GM10266 (cell line): ENCODE data around the gene RSRC1.

Experiments used
- DNase-seq: peaks from one replicate; pipeline ENCODE4 v3.0.0; 2012; ENCODE audit errors: extremely low spot score
- TF ChIP-seq, protein P1 (sequence below): IDR thresholded peaks from 2 replicates; pipeline ENCODE4 v1.5.1; 2012; ENCODE audit warnings: mild to moderate bottlenecking, low read depth; ENCODE audit not compliant: control insufficient read depth, insufficient read depth; ENCODE audit errors: missing control alignments

RSRC1 gene

GRCh38 chr3:158165730-158166129 is 55.8 kb downstream of the RSRC1 start:
- no peak for DNase-seq
- TF ChIP-seq, protein P1, sequence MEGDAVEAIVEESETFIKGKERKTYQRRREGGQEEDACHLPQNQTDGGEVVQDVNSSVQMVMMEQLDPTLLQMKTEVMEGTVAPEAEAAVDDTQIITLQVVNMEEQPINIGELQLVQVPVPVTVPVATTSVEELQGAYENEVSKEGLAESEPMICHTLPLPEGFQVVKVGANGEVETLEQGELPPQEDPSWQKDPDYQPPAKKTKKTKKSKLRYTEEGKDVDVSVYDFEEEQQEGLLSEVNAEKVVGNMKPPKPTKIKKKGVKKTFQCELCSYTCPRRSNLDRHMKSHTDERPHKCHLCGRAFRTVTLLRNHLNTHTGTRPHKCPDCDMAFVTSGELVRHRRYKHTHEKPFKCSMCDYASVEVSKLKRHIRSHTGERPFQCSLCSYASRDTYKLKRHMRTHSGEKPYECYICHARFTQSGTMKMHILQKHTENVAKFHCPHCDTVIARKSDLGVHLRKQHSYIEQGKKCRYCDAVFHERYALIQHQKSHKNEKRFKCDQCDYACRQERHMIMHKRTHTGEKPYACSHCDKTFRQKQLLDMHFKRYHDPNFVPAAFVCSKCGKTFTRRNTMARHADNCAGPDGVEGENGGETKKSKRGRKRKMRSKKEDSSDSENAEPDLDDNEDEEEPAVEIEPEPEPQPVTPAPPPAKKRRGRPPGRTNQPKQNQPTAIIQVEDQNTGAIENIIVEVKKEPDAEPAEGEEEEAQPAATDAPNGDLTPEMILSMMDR, result no peak

GRCh38 chr3:158166223-158166622 is 56.3 kb downstream of the RSRC1 start:
- TF ChIP-seq, protein P1, result no peak
- DNase-seq, result no peak

GRCh38 chr3:158167737-158168557 is 58.1 kb downstream of the RSRC1 start:
- DNase-seq, result no peak
- TF ChIP-seq, protein P1, result no peak

DNA sequence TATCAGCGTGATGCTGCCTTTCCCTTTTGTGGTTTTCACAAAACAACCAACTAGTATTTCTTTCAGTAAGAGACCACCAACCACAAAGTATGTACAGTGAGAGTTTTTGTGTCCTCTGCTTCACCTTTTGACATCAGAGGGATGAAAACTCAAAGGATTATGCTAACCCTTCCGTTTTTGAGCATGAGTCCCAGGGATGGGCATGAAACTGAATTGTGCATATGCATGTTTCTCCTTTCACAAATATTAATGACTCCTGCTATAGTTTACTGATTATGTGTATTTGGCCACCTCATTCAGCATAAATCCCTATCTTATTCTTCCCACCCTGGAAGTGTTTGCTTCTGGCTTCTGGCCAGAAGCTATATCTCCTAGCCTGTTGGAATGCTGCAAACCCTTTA is 59.2 kb downstream of the RSRC1 start:
- no peak for DNase-seq
- TF ChIP-seq, protein P1, result no peak

DNA sequence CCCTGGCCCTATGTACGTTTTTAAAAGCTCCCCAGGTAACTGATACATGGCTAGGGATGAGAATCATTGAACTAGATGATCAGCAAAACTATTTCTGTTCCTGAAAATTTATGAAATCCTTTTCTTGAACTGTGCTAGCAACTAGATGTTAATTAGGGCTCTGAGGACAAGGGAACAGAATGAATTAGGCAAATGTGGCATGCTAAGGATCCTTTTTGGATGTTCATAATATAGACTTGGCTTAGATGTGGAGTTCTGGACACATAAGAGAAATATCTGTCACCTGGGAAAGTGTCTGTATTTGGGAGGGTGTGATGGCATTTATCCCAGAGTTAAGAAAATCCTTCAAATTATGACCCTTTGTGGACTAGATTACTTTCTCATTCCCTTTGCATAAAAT is 71.2 kb downstream of the RSRC1 start:
- no peak for DNase-seq
- TF ChIP-seq, protein P1, result no peak

DNA sequence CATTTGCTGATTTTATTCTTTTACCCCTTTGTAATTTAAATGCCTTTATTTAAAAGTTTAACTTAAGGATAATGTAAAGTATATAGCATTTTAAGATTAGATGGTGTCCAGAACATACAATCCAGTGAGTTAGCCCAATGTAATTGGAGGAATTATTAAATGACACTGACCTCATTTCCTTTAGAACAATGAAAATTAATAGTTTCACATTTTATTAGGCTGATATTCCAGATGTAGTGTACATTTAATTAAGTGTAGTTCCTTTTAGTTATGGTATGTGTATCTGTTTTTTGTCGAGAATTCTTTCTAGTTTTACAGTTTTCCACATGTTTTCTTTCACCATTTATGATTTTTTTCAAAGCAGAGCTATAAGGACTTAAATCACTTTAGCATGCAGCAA is 75.8 kb downstream of the RSRC1 start:
- TF ChIP-seq, protein P1, result no peak
- no peak for DNase-seq

DNA sequence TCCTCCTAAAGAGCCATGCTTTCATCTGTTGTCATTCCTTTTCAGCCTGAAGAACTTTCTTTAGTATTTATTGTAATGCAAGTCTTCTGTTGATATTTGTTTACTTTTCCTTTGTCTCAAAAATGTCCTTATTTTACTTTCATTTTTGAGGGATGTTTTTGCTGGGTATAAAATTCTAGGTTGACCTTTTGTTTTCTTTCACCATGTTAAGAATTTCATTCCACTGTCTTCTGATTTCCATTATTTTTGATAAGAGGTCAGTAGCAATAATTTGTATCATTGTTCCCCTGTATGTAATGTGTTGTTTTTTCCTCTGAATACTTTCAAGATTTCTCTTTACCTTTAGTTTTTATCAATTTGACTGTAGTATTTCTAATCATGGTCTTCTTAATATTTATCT is 91.1 kb downstream of the RSRC1 start:
- DNase-seq, result no peak
- TF ChIP-seq, protein P1, result no peak
